GM12892 (cell line): ENCODE data around the gene PPIE.

Source experiments
- DNase-seq: peaks from one replicate; pipeline ENCODE4 v3.0.0; 2011; ENCODE audit not compliant: insufficient read length
- FAIRE-seq: peaks from 2 replicates; lab custom pipeline; 2011; peaks lifted over from hg19 to GRCh38; lab: Jason Lieb, UNC
- POLR2A ChIP-seq: IDR thresholded peaks from 2 replicates; pipeline ENCODE4 v1.6.1; 2011; ENCODE audit warnings: low read depth, low read length, control low read depth
- POLR2AphosphoS5 ChIP-seq: IDR thresholded peaks from 2 replicates; pipeline ENCODE4 v1.6.1; 2011; ENCODE audit warnings: low read depth, low read length, control low read depth
- TAF1 ChIP-seq: IDR thresholded peaks from 2 replicates; pipeline ENCODE4 v1.6.1; 2011; ENCODE audit warnings: low read depth, mild to moderate bottlenecking, control low read depth, low read length, borderline replicate concordance

The PPIE gene

GRCh38 chr1:39788426-39788757 is 49.7 kb downstream of the PPIE start:
- TF ChIP-seq TAF1 (no peak), POLR2AphosphoS5 (no peak), POLR2A (no peak)
- FAIRE-seq: no peak
- no peak for DNase-seq

GRCh38 chr1:39788758-39789570 is 50.3 kb downstream of the PPIE start, which contains the start of gene BMP8B:
TSS of gene BMP8B (minus strand) at chr1:39788865. CDS start at chr1:39788485, 380 bp downstream.
- DNase-seq (peak; percentile 73), FAIRE-seq (peak; percentile 76)
- no peak for TF ChIP-seq POLR2AphosphoS5
- no peak for TF ChIP-seq TAF1
- TF ChIP-seq POLR2A: peak; percentile 54; the same call in 1 of the 2 replicates

- TF ChIP-seq POLR2AphosphoS5: no peak
- no peak for TF ChIP-seq POLR2A
- no peak for TF ChIP-seq TAF1
- FAIRE-seq (no peak), DNase-seq (no peak)
These were observed 51.0 kb downstream of the PPIE start for GRCh38 chr1:39789571-39790110.

DNA sequence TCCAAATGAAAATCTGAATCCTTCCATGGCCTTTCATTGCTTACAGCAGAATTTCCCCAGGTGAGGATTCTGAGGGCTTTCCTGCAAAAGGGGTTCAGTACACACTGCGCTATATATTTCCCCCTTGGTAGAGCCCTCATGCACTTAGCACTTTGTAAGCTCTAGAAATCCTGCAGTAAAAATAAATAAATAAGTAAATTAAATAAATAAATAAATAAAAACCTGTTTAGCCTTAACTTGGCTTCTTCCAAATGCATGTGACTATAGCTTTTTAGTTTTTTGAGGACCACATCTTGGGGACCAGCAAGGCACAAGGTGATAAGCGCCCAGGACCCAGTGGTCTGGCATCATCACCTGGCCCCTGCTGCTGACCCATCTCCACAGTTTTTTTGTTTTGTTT is 53.2 kb downstream of the PPIE start:
- no peak for DNase-seq
- no peak for FAIRE-seq
- TF ChIP-seq TAF1 (no peak), POLR2AphosphoS5 (no peak), POLR2A (no peak)

DNA sequence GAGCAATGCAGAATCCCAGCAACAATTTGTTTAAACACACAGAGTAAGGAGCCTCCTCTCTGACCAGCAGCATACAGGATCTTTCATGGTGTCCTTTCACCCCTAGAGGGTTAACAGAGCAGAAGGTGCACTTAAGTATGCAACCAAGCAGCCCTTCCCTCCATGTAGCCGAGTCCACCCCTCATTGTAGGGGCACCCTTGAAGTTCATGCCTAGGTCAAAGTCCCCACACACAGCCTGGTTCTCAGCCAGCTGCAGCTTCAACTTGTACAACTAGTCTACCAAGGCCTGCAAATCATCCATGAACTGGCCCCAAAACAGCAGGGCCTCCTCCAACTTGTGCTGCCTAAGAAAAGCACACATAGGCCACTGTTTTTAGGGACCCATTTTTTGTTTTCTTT is 57.0 kb downstream of the PPIE start:
- TF ChIP-seq POLR2A (no peak), TAF1 (no peak), POLR2AphosphoS5 (no peak)
- FAIRE-seq: no peak
- DNase-seq: no peak

DNA sequence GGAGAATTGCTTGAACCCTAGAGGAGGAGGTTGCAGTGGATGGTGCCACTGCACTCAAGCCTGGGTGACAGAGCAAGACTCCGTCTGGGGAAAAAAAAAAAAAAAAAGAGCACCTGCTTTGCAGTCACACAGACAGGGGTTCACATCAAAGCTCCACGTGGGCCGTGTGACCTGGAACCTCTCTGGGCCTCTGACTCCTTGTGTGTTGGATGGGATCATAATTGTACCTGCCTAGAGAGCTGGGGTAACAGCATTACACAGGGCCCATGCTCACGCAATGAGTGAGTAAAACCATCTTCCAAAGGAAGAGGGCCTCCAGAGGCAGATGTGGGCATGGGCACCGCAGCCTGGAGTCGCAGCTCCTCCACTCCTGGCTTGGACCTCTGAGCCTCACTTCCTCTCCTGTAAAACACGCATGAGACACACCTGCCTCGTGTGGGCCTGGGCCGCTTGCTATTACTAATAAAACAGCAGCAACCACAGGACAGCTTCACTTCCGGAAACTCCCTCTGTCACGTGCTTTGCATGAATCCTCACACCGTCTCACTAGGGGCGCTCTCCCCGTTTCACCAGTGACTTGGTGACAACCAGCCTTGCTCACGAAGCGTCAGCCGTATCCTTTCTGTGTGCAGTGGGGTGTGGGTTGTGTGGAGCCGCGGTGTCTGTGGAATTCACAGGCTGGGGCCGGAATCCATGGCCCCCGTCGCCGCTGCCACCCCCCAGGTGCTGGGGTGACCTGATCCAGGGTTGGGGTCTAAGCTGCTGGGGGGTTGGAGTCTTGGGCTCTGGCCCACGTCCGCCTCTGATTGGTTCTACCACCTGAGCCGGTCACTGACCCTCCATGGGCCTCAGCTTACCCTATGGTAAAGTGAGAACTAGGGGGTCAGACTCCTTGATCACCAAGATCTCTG is 60.4 kb downstream of the PPIE start:
- peak; percentile 98 for FAIRE-seq
- TF ChIP-seq POLR2AphosphoS5 (peak; percentile 33; the same call in 1 of the 2 replicates), POLR2A (peak; percentile 39; the same call in 1 of the 2 replicates)
- peak; percentile 66 for DNase-seq

DNA sequence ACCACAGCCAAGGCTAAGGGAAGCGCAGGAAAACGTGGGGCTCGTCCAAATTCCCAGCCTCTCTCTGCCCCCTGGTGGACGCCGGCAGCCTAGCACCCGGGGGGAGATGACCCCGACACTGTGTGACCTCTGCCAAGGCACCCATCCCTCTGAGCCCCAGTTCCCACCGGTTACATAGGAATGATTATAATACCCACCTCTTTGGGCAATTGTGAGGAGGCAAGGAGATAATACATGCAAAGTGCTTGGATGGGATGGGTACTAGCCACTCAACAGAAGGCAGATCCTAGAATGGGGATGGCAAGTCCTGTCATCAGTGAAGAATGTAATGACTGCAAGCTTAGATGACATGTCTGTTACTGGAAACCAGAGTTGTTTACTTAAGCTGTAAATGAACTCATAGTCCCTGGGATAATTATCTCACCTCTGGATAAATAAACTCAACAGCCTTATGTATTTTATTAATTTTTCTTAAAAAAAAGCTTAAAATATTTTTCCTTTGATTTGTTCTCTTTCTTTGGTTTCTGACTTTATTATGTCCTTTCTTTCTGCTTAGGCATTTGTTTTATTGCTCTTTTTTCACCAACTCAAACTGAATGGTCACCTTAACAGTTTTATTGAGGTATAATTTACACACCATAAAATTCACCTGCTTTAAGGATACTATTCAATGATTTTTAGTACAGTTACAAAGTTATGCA is 61.2 kb downstream of the PPIE start:
- no peak for TF ChIP-seq POLR2A
- TF ChIP-seq POLR2AphosphoS5: no peak
- no peak for TF ChIP-seq TAF1
- peak; percentile 63 for DNase-seq
- FAIRE-seq: no peak

- FAIRE-seq: no peak
- no peak for TF ChIP-seq POLR2AphosphoS5
- TF ChIP-seq POLR2A: no peak
- no peak for TF ChIP-seq TAF1
- DNase-seq: no peak
These were observed 61.8 kb downstream of the PPIE start for GRCh38 chr1:39800471-39800835.

DNA sequence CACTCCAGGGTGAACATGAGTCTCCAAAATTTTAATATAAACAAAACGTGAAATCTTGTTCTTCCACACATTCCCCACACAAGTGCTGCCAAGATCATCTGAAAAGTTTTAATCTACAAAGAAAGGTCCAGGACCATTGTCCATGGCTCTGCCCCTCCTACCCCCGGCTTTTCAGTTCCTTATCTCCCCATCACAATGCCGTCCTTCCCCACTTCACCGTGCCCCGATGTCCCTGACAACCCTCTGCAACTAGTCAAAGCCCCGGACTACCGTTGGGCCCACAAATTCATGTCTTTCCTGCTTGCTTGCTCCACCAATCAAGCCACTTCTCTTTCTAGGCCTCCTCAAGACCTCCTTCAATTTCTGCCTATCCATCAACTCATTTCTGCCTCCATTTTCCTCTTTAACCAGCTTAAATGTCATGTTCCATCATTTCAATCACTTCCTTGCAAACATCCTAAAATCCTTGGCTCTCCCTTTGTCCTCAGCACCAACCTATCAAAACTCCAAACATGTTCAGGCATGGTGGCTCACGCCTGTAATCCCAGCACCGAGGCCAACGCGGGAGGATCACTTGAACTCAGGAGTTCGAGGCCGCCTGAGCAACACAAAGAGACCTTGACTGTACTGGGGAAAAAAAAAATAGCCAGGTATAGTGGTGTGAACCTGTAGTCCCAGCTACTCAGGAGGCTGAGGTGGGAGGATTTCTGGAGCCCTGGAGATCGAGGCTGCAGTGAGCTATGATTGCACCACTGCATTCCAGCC is 64.0 kb downstream of the PPIE start:
- DNase-seq (no peak), FAIRE-seq (no peak)
- TF ChIP-seq POLR2A (no peak), TAF1 (no peak), POLR2AphosphoS5 (no peak)

DNA sequence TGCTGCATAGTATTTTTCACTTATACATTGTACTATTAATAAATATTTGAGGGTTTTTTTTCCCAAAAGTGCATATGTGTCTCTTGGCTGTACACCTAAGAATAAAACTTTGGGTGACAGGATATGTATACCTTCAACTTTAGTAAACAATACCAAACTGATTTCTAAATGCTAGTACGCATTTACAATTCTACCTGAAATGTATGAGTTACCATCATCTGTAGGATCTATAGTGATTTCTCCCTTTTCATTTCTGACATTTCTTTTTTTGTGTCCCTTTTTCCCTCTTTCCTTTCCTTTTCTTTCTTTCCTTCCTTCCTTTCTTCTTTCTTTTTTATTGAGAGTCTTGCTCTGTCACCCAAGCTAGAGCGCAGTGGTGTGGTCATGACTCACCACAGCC is 66.7 kb downstream of the PPIE start:
- FAIRE-seq (no peak), DNase-seq (no peak)
- no peak for TF ChIP-seq POLR2AphosphoS5
- no peak for TF ChIP-seq POLR2A
- TF ChIP-seq TAF1: no peak

- FAIRE-seq (no peak), DNase-seq (no peak)
- TF ChIP-seq TAF1: no peak
- no peak for TF ChIP-seq POLR2A
- no peak for TF ChIP-seq POLR2AphosphoS5
These were observed 70.3 kb downstream of the PPIE start for GRCh38 chr1:39808784-39809517.
